ENCODE measurements around the gene RHOBTB1. TPM values are rescaled to one million over a fixed set of nuclear protein-coding genes. Genes with fewer than 3 reads are reported as not detected.
A peak's percentile ranks its signal among the peaks of the same experiment; 100 is the strongest.

The RHOBTB1 gene
- total RNA-seq, 1 donor, result 32.9 TPM

- Histone ChIP-seq H3K36me3 (ENCODE audit: insufficient read depth, low read length) (no peaks in the 10 kb centered on the region), H3K27ac (ENCODE audit: low read depth, low read length) (no peak overlapping the region), H2AFZ (ENCODE audit: low read length) (no peak overlapping the region), H4K20me1 (ENCODE audit: insufficient read depth, low read length) (no peaks in the 10 kb centered on the region), H3K9me3 (ENCODE audit: low read depth, low read length) (no peaks in the 10 kb centered on the region), H3K4me3 (ENCODE audit: insufficient read depth, low read length) (no peak overlapping the region), H3K27me3 (ENCODE audit: insufficient read depth, low read length) (no peaks in the 10 kb centered on the region), H3K79me2 (ENCODE audit: insufficient read depth, low read length) (no peaks in the 10 kb centered on the region), H3K4me1 (ENCODE audit: insufficient read depth, low read length) (peaks cover 2% of the 10 kb centered on the region), H3K4me2 (ENCODE audit: insufficient read depth, low read length) (no peak overlapping the region)
- DNase-seq (ENCODE audit: insufficient read length, low spot score, missing footprints), result no peak
- no peak for TF ChIP-seq CTCF (IDR thresholded peaks at IDR 0.05; ENCODE audit: extremely low read depth, low read depth, low read length)
These were observed 6.3 kb upstream of the RHOBTB1 start for GRCh38 chr10:60950300-60950699.

DNA sequence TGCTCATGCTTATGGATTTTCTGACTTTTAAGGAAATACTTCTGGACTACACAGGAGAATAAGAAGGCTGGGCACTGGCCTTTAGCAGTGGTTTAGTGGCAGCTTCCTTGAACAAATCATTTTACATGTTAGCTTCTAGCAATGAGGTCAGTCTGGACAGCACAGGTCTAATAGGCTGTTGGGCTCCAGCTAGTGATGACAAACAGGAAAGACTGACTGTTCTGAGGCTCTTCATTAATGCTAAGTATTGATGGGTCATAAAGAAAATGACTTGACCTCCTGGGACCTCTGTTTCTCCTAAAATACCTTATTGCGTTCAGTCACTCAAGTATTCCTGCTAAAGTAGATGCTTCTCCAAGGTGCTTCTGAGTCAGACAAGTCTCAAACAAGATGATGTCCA lies 4.9 kb upstream of the RHOBTB1 start:
- Histone ChIP-seq H3K4me3 (ENCODE audit: insufficient read depth, low read length) (no peak overlapping the region), H3K36me3 (ENCODE audit: insufficient read depth, low read length) (no peaks in the 10 kb centered on the region), H2AFZ (ENCODE audit: low read length) (no peak overlapping the region), H3K27ac (ENCODE audit: low read depth, low read length) (no peak overlapping the region), H3K4me2 (ENCODE audit: insufficient read depth, low read length) (no peak overlapping the region), H3K9me3 (ENCODE audit: low read depth, low read length) (no peaks in the 10 kb centered on the region), H3K79me2 (ENCODE audit: insufficient read depth, low read length) (no peaks in the 10 kb centered on the region), H4K20me1 (ENCODE audit: insufficient read depth, low read length) (no peaks in the 10 kb centered on the region), H3K27me3 (ENCODE audit: insufficient read depth, low read length) (no peaks in the 10 kb centered on the region), H3K4me1 (ENCODE audit: insufficient read depth, low read length) (peaks cover 4% of the 10 kb centered on the region)
- TF ChIP-seq CTCF (IDR thresholded peaks at IDR 0.05; ENCODE audit: extremely low read depth, low read depth, low read length), result no peak
- no peak for DNase-seq (ENCODE audit: insufficient read length, low spot score, missing footprints)

GRCh38 chr10:60944910-60945297 lies 919 bp upstream of the RHOBTB1 start:
- no peak for TF ChIP-seq CTCF (IDR thresholded peaks at IDR 0.05; ENCODE audit: extremely low read depth, low read depth, low read length)
- Histone ChIP-seq H4K20me1 (ENCODE audit: insufficient read depth, low read length) (no peaks in the 10 kb centered on the region), H3K4me1 (ENCODE audit: insufficient read depth, low read length) (peaks cover 16% of the 10 kb centered on the region), H3K4me3 (ENCODE audit: insufficient read depth, low read length) (peak overlapping the region; percentile 86), H3K27ac (ENCODE audit: low read depth, low read length) (peak overlapping the region; percentile 96), H3K79me2 (ENCODE audit: insufficient read depth, low read length) (peaks cover 19% of the 10 kb centered on the region), H2AFZ (ENCODE audit: low read length) (peak overlapping the region; percentile 94), H3K9me3 (ENCODE audit: low read depth, low read length) (no peaks in the 10 kb centered on the region), H3K4me2 (ENCODE audit: insufficient read depth, low read length) (peak overlapping the region; percentile 86), H3K36me3 (ENCODE audit: insufficient read depth, low read length) (no peaks in the 10 kb centered on the region), H3K27me3 (ENCODE audit: insufficient read depth, low read length) (no peaks in the 10 kb centered on the region)
- peak; percentile 74 for DNase-seq (ENCODE audit: insufficient read length, low spot score, missing footprints)

DNA sequence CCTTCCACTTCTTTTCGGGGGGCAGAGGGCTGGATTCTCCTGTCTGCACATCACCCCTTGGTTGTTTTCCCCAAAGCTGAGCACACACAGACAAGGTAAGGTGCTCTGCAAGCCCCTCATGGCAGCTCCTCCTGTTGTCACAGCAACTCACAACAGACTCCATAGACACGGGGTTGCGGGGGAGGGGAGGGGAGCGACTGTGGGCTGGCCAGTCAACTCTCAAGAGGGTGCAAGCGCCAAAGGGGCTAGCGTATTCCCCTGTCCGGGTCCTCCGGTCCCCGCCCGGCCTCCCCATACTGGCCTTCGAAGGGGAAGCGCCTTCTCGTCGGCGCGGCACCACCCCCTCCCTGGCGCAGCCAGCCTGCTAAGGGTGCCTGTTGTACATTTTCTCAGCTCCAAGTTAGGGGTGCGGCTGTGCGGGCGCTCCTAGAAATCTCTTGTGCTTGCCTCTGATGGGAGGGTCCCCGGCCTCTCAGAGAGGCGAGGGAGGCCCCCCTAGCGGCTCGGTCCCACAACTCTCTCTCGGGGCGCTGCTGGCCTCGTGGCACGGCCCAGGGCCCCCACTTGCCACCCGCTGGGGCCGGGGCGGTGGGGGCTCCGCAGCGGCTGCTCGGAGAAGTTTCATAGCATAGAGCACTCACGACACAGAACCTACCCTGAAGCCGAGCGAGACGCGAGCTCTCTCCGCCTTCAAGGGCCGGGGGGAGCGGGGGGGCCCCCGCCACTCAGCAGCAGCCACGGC lies 498 bp downstream of the RHOBTB1 start:
- DNase-seq (ENCODE audit: insufficient read length, low spot score, missing footprints), result peak; percentile 89
- H3K4me2 ChIP-seq (ENCODE audit: insufficient read depth, low read length), result peak overlapping the region; percentile 86
- H2AFZ ChIP-seq (ENCODE audit: low read length), result peak overlapping the region; percentile 68
- H3K79me2 ChIP-seq (ENCODE audit: insufficient read depth, low read length), result peaks cover 21% of the 10 kb centered on the region
- H3K4me3 ChIP-seq (ENCODE audit: insufficient read depth, low read length), result peak overlapping the region; percentile 86
- H3K9me3 ChIP-seq (ENCODE audit: low read depth, low read length), result no peaks in the 10 kb centered on the region
- no peaks in the 10 kb centered on the region for H4K20me1 ChIP-seq (ENCODE audit: insufficient read depth, low read length)
- H3K36me3 ChIP-seq (ENCODE audit: insufficient read depth, low read length), result no peaks in the 10 kb centered on the region
- TF ChIP-seq CTCF (IDR thresholded peaks at IDR 0.05; ENCODE audit: extremely low read depth, low read depth, low read length), result no peak
- H3K27ac ChIP-seq (ENCODE audit: low read depth, low read length), result peak overlapping the region; percentile 96
- no peaks in the 10 kb centered on the region for H3K27me3 ChIP-seq (ENCODE audit: insufficient read depth, low read length)
- peaks cover 16% of the 10 kb centered on the region for H3K4me1 ChIP-seq (ENCODE audit: insufficient read depth, low read length)
